ENCODE results near the gene EIF2AK2. TPM values are rescaled to one million over a fixed set of nuclear protein-coding genes. Genes with fewer than 3 reads are reported as not detected.
"Not testable (repeated sequence)": the region's sequence is repeated elsewhere in the genome, so short reads cannot be mapped to it uniquely, and the experiment has no call there.

The EIF2AK2 gene
- total and polyA plus RNA-seq, 7 donors: 4.8 to 38.5 (median 26.9) TPM

DNA sequence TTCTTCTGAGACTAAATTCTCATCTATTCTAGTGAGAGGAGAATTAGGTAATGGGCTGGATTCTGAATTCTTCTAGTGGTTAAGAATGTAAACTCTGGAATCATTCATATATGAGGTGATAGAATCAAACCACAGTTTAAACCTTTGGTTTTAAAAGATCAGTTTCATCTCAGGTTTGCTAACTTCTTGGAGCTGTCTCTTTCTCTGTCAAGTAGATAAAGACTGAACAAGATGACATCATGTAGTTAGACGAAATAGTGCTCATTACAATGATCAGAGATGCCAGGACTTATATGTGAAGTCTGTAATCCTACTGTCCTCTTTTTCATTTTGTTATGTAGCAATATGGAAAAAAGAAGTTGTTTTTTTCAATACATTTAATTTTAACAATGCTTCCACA is 44.4 kb upstream of the EIF2AK2 start:
- WGBS, 2 donors: 78 to 90% methylated on average over 1 of the region's 1 CpG
- H3K4me1 ChIP-seq: peaks cover 0 to 15% (median 12%) of the 10 kb centered on the region in 4 donors
- H3K36me3 ChIP-seq: peaks cover 17 to 64% (median 27%) of the 10 kb centered on the region in 4 donors
- no peaks in the 10 kb centered on the region for H3K27me3 ChIP-seq
- no peak for DNase-seq
- intact Hi-C loops (cut with DNase I): no loop called here
- H3K9me3 ChIP-seq: no peaks in the 10 kb centered on the region
- H3K4me3 ChIP-seq: no peak overlapping the region
- no peak overlapping the region for H3K27ac ChIP-seq
- no peak for TF ChIP-seq POLR2A (IDR thresholded peaks at IDR 0.05)

DNA sequence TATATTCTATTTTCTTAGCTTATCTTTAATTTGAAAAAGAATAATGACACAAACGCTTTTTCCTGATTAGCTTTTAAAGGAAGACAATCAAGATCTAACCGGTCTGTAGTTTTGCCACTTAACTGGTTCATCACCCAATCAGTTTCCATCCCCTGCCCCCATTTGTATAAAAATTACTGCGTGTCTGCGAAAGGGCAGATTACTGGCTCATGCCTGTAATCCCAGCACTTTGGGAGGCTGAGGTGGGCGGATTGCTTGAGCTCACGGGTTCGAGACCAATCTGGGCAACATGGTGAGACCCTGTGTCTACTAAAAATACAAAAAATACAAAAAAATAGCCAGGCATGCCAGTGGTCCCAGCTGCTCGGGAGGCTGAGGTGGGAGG is 41.9 kb upstream of the EIF2AK2 start:
- no peaks in the 10 kb centered on the region for H3K9me3 ChIP-seq
- no peak overlapping the region for H3K4me3 ChIP-seq
- DNase-seq: no peak
- WGBS, 2 donors: 94% methylated on average over 8 of the region's 8 CpGs
- intact Hi-C loops (cut with DNase I): loop anchor here (5.0 kb wide), 1 partner anchor 41 kb away; the partner anchor contains the start of gene EIF2AK2
- H3K36me3 ChIP-seq: peaks cover 2 to 40% (median 13%) of the 10 kb centered on the region in 4 donors
- H3K4me1 ChIP-seq: peaks cover 0 to 15% (median 12%) of the 10 kb centered on the region in 4 donors
- H3K27ac ChIP-seq: no peak overlapping the region
- TF ChIP-seq POLR2AphosphoS5 (IDR thresholded peaks at IDR 0.05) (no peak), EP300 (IDR thresholded peaks at IDR 0.05) (no peak), POLR2A (IDR thresholded peaks at IDR 0.05) (no peak)
- TF ChIP-seq, protein P1, sequence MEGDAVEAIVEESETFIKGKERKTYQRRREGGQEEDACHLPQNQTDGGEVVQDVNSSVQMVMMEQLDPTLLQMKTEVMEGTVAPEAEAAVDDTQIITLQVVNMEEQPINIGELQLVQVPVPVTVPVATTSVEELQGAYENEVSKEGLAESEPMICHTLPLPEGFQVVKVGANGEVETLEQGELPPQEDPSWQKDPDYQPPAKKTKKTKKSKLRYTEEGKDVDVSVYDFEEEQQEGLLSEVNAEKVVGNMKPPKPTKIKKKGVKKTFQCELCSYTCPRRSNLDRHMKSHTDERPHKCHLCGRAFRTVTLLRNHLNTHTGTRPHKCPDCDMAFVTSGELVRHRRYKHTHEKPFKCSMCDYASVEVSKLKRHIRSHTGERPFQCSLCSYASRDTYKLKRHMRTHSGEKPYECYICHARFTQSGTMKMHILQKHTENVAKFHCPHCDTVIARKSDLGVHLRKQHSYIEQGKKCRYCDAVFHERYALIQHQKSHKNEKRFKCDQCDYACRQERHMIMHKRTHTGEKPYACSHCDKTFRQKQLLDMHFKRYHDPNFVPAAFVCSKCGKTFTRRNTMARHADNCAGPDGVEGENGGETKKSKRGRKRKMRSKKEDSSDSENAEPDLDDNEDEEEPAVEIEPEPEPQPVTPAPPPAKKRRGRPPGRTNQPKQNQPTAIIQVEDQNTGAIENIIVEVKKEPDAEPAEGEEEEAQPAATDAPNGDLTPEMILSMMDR (IDR thresholded peaks at IDR 0.05): no peak
- no peaks in the 10 kb centered on the region for H3K27me3 ChIP-seq

DNA sequence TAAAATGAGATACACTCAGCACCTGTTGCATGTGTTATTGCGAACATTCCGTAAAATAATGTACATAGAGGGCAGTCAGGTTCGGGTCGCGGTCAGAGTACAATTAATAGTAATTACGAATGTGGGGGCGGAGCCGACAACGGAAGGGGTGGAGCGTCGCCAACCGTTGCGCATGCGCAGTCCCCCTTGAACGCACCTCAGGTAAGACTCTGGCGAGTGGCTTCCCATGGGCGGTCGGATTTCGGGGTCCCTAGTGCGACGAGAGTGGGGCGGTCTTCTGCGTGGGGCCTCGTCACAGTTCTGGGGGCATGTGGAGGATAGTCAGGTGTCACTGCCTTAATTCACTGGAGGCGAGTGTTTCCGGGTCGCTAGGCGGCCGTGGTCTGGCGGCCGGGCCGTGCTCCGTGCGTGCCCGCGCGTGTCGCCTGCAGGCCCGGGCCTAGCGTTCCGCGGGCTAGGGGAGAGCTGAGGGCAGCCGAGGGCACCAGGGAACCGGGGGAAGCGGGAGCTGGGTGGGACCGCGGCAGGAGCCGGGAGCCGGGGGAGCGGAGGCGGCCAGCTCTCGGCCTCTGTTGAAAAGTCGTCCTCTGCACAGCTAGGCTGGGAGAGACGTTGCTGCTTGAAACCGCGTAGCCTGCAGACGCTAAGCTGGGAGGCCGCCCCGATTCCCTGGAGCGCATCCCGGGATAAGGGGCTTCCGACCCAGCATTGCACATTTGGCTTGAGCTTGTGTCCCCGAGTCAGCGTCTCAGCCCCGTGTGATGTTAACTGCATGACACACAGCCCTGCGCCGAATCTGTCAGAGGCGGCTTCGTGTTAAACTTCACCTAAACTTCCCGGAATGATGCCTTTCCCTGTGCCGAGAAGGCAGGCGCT is 39.8 kb upstream of the EIF2AK2 start, which contains the start of gene CEBPZOS:
TSS of gene CEBPZOS (plus strand) at position 177 of the 876 bp plus-strand sequence. CDS start 3,209 bp downstream, outside the sequence.
- TF ChIP-seq POLR2A (IDR thresholded peaks at IDR 0.05) (peak; percentile 64 to 77), POLR2AphosphoS5 (IDR thresholded peaks at IDR 0.05) (peak; percentile 92 to 95 (median 94)), EP300 (IDR thresholded peaks at IDR 0.05) (no peak)
- DNase-seq: peak; percentile 90
- Histone ChIP-seq H3K27me3 (no peaks in the 10 kb centered on the region), H3K36me3 (peaks cover 0 to 19% (median 1%) of the 10 kb centered on the region in 4 donors), H3K4me3 (peak within 1 kb of the TSS; percentile 81 to 91 (median 84)), H3K4me1 (peaks cover 0 to 15% (median 12%) of the 10 kb centered on the region in 4 donors), H3K27ac (peak within 1 kb of the TSS; percentile 89 to 94 (median 91)), H3K9me3 (no peaks in the 10 kb centered on the region)
- WGBS, 2 donors: 0 to 1% methylated on average over 72 of the region's 72 CpGs
- intact Hi-C loops (cut with DNase I): loop anchor here (2.0 to 5.0 kb wide), 2 partner anchors 34 to 39 kb away; partner anchors contain the start of genes CEBPZ, EIF2AK2 and NDUFAF7

DNA sequence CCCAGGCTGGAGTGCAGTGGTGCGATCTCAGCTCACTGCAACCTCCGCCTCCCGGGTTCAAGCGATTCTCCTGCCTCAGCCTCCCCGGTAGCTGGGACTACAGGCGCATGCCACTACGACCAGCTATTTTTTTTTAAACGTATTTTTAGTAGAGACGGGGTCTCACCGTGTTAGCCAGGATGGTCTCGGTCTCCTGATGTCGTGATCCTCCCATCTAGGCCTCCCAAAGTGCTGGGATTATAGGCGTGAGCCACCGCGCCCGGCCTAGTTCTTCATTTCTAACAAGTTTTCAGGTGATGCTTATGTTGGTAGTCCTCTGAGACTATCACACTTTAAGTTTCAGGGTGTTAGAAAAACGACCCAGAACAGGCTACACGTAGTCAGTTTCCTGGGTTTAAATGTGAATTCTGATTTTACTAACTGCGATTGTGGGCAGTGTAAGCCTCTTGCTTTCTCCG is 39.1 kb upstream of the EIF2AK2 start:
- Histone ChIP-seq H3K36me3 (peaks cover 0 to 12% (median 0%) of the 10 kb centered on the region in 4 donors), H3K4me1 (peaks cover 0 to 15% (median 12%) of the 10 kb centered on the region in 4 donors), H3K27ac (peak overlapping the region; percentile 89 to 94 (median 91)), H3K4me3 (peak overlapping the region; percentile 81 to 91 (median 84))
- 76 to 82% methylated on average over 20 of the region's 20 CpGs for WGBS, 2 donors
- not testable (repeated sequence) for H3K27me3 ChIP-seq, H3K9me3 ChIP-seq, DNase-seq
- intact Hi-C loops (cut with DNase I): loop anchor here (2.0 to 5.0 kb wide), 2 partner anchors 35 to 39 kb away; partner anchors contain the start of genes CEBPZ, EIF2AK2 and NDUFAF7

DNA sequence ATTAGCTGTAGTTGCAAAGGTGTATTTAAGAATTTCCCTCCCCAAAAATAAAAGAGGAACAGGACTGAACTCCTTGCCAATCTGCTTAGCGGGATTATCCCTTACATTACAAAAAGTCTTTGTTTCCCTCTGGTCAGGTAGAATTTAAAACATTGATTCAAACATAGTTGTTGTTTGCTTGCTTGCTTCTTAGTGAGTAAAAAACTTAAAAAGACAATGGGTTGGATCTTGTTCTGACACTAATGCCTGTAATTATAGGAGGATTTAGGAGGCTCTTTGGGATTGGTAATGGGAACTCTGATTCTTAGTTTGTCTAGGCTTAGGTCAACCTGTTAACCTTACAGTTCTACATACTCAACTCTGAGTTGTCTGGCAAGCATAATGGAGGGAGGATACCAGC is 35.8 kb upstream of the EIF2AK2 start:
- 93 to 97% methylated on average over 1 of the region's 1 CpG for WGBS, 2 donors
- H3K4me3 ChIP-seq: no peak overlapping the region
- H3K9me3 ChIP-seq: no peaks in the 10 kb centered on the region
- no peaks in the 10 kb centered on the region for H3K27me3 ChIP-seq
- H3K36me3 ChIP-seq: no peaks in the 10 kb centered on the region
- no peak overlapping the region for H3K27ac ChIP-seq
- TF ChIP-seq EP300 (IDR thresholded peaks at IDR 0.05) (no peak), POLR2A (IDR thresholded peaks at IDR 0.05) (no peak), POLR2AphosphoS5 (IDR thresholded peaks at IDR 0.05) (no peak)
- TF ChIP-seq, protein P1 (IDR thresholded peaks at IDR 0.05): no peak
- intact Hi-C loops (cut with DNase I): no loop called here
- H3K4me1 ChIP-seq: peaks cover 0 to 9% (median 6%) of the 10 kb centered on the region in 4 donors
- no peak for DNase-seq

DNA sequence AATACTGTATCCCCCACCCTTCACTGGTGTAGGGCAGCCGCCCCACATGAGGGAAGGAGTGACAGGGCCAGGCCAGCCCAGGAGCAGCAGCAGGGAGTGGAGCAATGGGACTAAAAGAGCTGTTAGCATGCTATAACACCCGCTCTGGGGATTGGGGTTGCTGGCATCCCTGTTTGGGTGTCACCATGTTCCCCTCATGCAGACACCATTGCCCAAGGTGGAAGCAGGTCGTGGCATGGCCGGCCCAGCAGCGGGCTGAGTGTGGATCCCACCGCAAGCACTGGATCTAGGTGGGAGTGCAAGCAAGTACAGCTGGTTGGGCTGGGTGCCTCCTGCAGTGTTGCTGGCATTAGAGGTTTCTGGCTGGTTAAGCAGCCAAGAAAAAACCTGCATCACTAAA is 35.0 kb upstream of the EIF2AK2 start:
- WGBS, 2 donors: 87 to 91% methylated on average over 6 of the region's 6 CpGs
- no peaks in the 10 kb centered on the region for H3K9me3 ChIP-seq
- H3K27me3 ChIP-seq: peaks cover 0 to under 1% (median 0%) of the 10 kb centered on the region in 3 donors
- no peak overlapping the region for H3K4me3 ChIP-seq
- H3K27ac ChIP-seq: no peak overlapping the region
- DNase-seq: no peak
- intact Hi-C loops (cut with DNase I): no loop called here
- no peaks in the 10 kb centered on the region for H3K36me3 ChIP-seq
- H3K4me1 ChIP-seq: peaks cover 0 to under 1% (median 0%) of the 10 kb centered on the region in 4 donors
- TF ChIP-seq, protein P1 (IDR thresholded peaks at IDR 0.05): no peak
- no peak for TF ChIP-seq POLR2AphosphoS5 (IDR thresholded peaks at IDR 0.05)
- TF ChIP-seq EP300 (IDR thresholded peaks at IDR 0.05): no peak
- TF ChIP-seq POLR2A (IDR thresholded peaks at IDR 0.05): no peak
